ENCODE data around the gene FUS. TPM values are rescaled to one million over a fixed set of nuclear protein-coding genes. Genes with fewer than 3 reads are reported as not detected.

FUS gene
- total and polyA plus RNA-seq, 2 of the 13 experiments (the other 11 are each of a cell fraction or from before 2014, with no cell fraction given): 68.1 to 168 TPM

DNA sequence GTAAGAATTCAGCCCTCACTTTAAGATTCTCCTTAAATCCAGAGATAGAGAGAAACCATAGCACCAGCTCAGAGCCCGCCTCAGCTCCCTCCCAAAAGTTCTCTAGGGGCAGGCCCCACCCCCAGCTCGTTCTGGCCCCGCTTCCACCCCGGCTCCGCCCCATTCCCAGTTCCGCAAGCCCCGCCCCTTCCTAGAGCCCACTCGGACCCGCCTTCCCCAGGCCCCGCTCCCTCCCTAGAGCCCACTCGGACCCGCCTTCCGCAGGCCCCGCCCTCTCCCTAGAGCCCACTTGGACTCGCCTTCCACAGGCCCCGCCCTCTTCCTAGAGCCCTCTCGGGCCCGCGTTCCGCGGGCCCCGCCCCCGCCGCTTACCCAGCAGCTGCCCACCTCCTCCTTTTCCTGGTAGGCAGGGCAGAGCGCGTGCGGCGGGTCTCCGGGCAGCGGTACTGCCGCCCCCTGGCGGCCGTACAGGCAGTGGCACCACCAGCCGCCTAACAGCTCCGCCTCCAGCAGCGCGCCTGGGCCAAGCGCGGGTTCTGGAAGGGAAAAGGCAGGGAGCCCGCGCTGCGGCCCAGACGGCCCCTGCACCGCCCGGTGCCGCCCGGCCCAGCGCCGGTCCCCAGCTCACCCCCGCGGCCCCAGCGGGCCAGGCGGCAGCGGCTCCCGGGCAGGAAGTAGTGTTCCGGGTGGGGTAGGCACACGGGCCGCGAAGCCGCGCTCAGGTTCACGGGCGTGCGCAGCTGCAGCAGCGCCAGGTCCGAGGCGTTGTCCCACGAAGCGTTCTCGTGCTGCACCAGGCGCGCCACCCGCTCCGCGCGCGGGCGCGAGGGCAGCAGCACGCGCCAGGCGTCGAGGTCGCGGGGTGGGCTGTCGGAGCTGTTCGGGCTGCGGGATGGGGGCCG, 37.6 kb upstream of the FUS start (continued):
- TF ChIP-seq ZMYM2 (CRISPR knock-in tag; IDR thresholded peaks at IDR 0.05) (0 out of 2 replicates have a peak, but pooled peaks have one; percentile 76), SMARCC2 (IDR thresholded peaks at IDR 0.05) (no peak), SYNCRIP (IDR thresholded peaks at IDR 0.05; ENCODE audit: insufficient read depth, low read depth, low read length) (no peak), KLF6 (CRISPR knock-in tag; IDR thresholded peaks at IDR 0.05) (0 out of 2 replicates have a peak, but pooled peaks have one; percentile 28), ZNF317 (CRISPR knock-in tag; IDR thresholded peaks at IDR 0.05) (peak; percentile 64), ZBED4 (CRISPR knock-in tag; IDR thresholded peaks at IDR 0.05; ENCODE audit: borderline replicate concordance) (peak; percentile 91), NFIC (IDR thresholded peaks at IDR 0.05; ENCODE audit: low read length) (no peak), TBP (CRISPR knock-in tag; IDR thresholded peaks at IDR 0.05) (no peak), ZNF251 (CRISPR knock-in tag; IDR thresholded peaks at IDR 0.05) (no peak), MXI1 (IDR thresholded peaks at IDR 0.05; ENCODE audit: borderline replicate concordance, low read depth, low read length) (peak; percentile 97; the same call in 1 of the 3 replicates), SRY (CRISPR knock-in tag; IDR thresholded peaks at IDR 0.05) (peak; percentile 76; the same call in 1 of the 2 replicates), CENPX (CRISPR knock-in tag; IDR thresholded peaks at IDR 0.05) (no peak), ZNF557 (CRISPR knock-in tag; IDR thresholded peaks at IDR 0.05) (no peak), FOXC1 (CRISPR knock-in tag; IDR thresholded peaks at IDR 0.05; ENCODE audit: borderline replicate concordance) (no peak; the same call in 1 of the 2 replicates), XBP1 (CRISPR knock-in tag; IDR thresholded peaks at IDR 0.05) (no peak), PBX3 (CRISPR knock-in tag; IDR thresholded peaks at IDR 0.05; ENCODE audit: borderline replicate concordance) (no peak), CTCF (CRISPR knock-in tag; IDR thresholded peaks at IDR 0.05) (peak; percentile 98)
- TF ChIP-seq, protein P1, sequence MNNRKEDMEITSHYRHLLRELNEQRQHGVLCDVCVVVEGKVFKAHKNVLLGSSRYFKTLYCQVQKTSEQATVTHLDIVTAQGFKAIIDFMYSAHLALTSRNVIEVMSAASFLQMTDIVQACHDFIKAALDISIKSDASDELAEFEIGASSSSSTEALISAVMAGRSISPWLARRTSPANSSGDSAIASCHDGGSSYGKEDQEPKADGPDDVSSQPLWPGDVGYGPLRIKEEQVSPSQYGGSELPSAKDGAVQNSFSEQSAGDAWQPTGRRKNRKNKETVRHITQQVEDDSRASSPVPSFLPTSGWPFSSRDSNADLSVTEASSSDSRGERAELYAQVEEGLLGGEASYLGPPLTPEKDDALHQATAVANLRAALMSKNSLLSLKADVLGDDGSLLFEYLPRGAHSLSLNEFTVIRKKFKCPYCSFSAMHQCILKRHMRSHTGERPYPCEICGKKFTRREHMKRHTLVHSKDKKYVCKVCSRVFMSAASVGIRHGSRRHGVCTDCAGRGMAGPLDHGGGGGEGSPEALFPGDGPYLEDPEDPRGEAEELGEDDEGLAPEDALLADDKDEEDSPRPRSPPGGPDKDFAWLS (CRISPR knock-in tag; IDR thresholded peaks at IDR 0.05; ENCODE audit: borderline replicate concordance): no peak
- TF ChIP-seq, protein P2, sequence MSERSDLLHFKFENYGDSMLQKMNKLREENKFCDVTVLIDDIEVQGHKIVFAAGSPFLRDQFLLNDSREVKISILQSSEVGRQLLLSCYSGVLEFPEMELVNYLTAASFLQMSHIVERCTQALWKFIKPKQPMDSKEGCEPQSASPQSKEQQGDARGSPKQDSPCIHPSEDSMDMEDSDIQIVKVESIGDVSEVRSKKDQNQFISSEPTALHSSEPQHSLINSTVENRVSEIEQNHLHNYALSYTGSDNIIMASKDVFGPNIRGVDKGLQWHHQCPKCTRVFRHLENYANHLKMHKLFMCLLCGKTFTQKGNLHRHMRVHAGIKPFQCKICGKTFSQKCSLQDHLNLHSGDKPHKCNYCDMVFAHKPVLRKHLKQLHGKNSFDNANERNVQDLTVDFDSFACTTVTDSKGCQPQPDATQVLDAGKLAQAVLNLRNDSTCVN (CRISPR knock-in tag; IDR thresholded peaks at IDR 0.05; ENCODE audit: borderline replicate concordance): peak; percentile 88

All from HepG2 (cell line).